DMS79 treated with DMSO at 0.1 percent for 48 hours (cell line): ENCODE data around the gene GMPPA.

Experiments
- DNase-seq: peaks from one replicate; lab custom pipeline; 2025; lab: John Stamatoyannopoulos, UW

Gene GMPPA

GRCh38 chr2:219506802-219507526, 8.3 kb downstream of the GMPPA start:
- DNase-seq, result no peak

- no peak for DNase-seq
Measured at GRCh38 chr2:219507581-219508443, 9.1 kb downstream of the GMPPA start.

- DNase-seq, result no peak
Measured at GRCh38 chr2:219508444-219508734, 9.7 kb downstream of the GMPPA start.

- DNase-seq, result no peak
Measured at GRCh38 chr2:219508971-219509779, 10.5 kb downstream of the GMPPA start.

GRCh38 chr2:219509780-219510511, 11.3 kb downstream of the GMPPA start:
- peak; percentile 34 for DNase-seq

GRCh38 chr2:219510512-219511135, 11.9 kb downstream of the GMPPA start:
- no peak for DNase-seq

- no peak for DNase-seq
Measured at GRCh38 chr2:219511547-219512325, 13.0 kb downstream of the GMPPA start.

GRCh38 chr2:219512524-219513216, 14.0 kb downstream of the GMPPA start:
- DNase-seq, result no peak

- peak; percentile 8 for DNase-seq
Measured at GRCh38 chr2:219513787-219514186, 15.1 kb downstream of the GMPPA start.

GRCh38 chr2:219514196-219514761, 15.6 kb downstream of the GMPPA start, which contains the start of gene ASIC4:
Gene ASIC4 (plus strand): TSS chr2:219514482. CDS start chr2:219514725, 243 bp downstream.
- DNase-seq, result peak; percentile 7

- no peak for DNase-seq
Measured at GRCh38 chr2:219514836-219515235, 16.1 kb downstream of the GMPPA start.

- DNase-seq, result no peak
Measured at GRCh38 chr2:219515874-219516629, 17.4 kb downstream of the GMPPA start.

- no peak for DNase-seq
Measured at GRCh38 chr2:219516888-219517287, 18.2 kb downstream of the GMPPA start.

GRCh38 chr2:219517954-219518778, 19.5 kb downstream of the GMPPA start:
- DNase-seq, result no peak

GRCh38 chr2:219519526-219519916, 20.8 kb downstream of the GMPPA start:
- DNase-seq, result no peak

- no peak for DNase-seq
Measured at GRCh38 chr2:219520079-219520478, 21.4 kb downstream of the GMPPA start.

- DNase-seq, result no peak
Measured at GRCh38 chr2:219521066-219521880, 22.6 kb downstream of the GMPPA start.
